OCI-LY7 (cell line): ENCODE data around the gene CDR2L. TPM values are rescaled to one million over a fixed set of nuclear protein-coding genes. Genes with fewer than 3 reads are reported as not detected.
"Not testable (repeated sequence)": the region's sequence is repeated elsewhere in the genome, so short reads cannot be mapped to it uniquely, and the experiment has no call there.

Experiments
- BruUV-seq: library from RNA; stranded (reverse); fragments of 400-500 nt; replicated peaks from 2 replicates; lab custom pipeline; 2021; lab: Mats Ljungman, UMichigan
- CTCF ChIA-PET: fragments of 300-600 bp; sonication (Branson Sonifier 250); formaldehyde crosslinking; loops from one replicate; lab custom pipeline; 2022; ENCODE audit warnings: antibody characterized with exemption; ENCODE audit not compliant: unreplicated experiment; lab: Charles Lee
- POLR2A ChIA-PET: fragments of 300-600 bp; sonication (Branson Sonifier 250); formaldehyde crosslinking; loops from one replicate; lab custom pipeline; 2022; ENCODE audit warnings: antibody characterized with exemption; lab: Charles Lee
- DNase-seq: peaks from one replicate; pipeline ENCODE4 v3.0.0-alpha.2; 2015; ENCODE audit warnings: low spot score
- H2AFZ ChIP-seq: fragments of 200-600 bp; sonication (generic), shearing (Covaris generic); 2 replicates; pipeline ENCODE4 v1.6.1; 2014; ENCODE audit warnings: mild to moderate bottlenecking, antibody characterized with exemption, low read length, moderate library complexity
- H3K27ac ChIP-seq: fragments of 200-600 bp; sonication (generic); 2 replicates; pipeline ENCODE4 v1.5.1; 2014; ENCODE audit warnings: mixed run types, low read depth, mild to moderate bottlenecking, moderate library complexity, low read length, inconsistent platforms; ENCODE audit not compliant: poor library complexity, severe bottlenecking
- H3K36me3 ChIP-seq: fragments of 200-600 bp; sonication (generic); 2 replicates; pipeline ENCODE4 v1.6.1; 2014; ENCODE audit warnings: mild to moderate bottlenecking, antibody characterized with exemption, low read length, moderate library complexity, mixed read lengths; ENCODE audit not compliant: insufficient read depth
- H3K4me1 ChIP-seq: fragments of 200-600 bp; sonication (generic); 2 replicates; pipeline ENCODE4 v1.5.1; 2014; ENCODE audit warnings: mild to moderate bottlenecking, low read length; ENCODE audit not compliant: insufficient read depth, poor library complexity, severe bottlenecking
- H3K4me2 ChIP-seq: fragments of 200-600 bp; sonication (generic); 2 replicates; pipeline ENCODE4 v1.6.1; 2014; ENCODE audit warnings: mild to moderate bottlenecking, low read length
- H3K4me3 ChIP-seq: fragments of 200-600 bp; sonication (generic); 2 replicates; pipeline ENCODE4 v1.5.1; 2014; ENCODE audit warnings: mild to moderate bottlenecking, low read depth, low read length; ENCODE audit not compliant: poor library complexity, severe bottlenecking
- H3K79me2 ChIP-seq: fragments of 200-600 bp; sonication (generic); 2 replicates; pipeline ENCODE4 v1.6.1; 2016; ENCODE audit warnings: low read depth, mild to moderate bottlenecking, low read length, moderate library complexity, mixed read lengths; ENCODE audit not compliant: insufficient read depth
- H3K9me2 ChIP-seq: fragments of 200-600 bp; sonication (generic); 2 replicates; pipeline ENCODE4 v1.6.1; 2016; ENCODE audit warnings: mild to moderate bottlenecking, low read length, mixed read lengths; ENCODE audit not compliant: insufficient read depth
- H3K9me3 ChIP-seq: fragments of 200-600 bp; sonication (generic); 2 replicates; pipeline ENCODE4 v1.6.1; 2014; ENCODE audit warnings: mild to moderate bottlenecking, mixed run types, low read length, mixed read lengths
- H4K20me1 ChIP-seq: fragments of 200-600 bp; sonication (generic); 2 replicates; pipeline ENCODE4 v1.6.1; 2014; ENCODE audit warnings: mild to moderate bottlenecking, antibody characterized with exemption, low read length, moderate library complexity, mixed read lengths; ENCODE audit not compliant: insufficient read depth
- CTCF ChIP-seq: fragments of 200-600 bp; sonication (generic); conservative IDR thresholded peaks from 2 replicates; pipeline ENCODE4 v1.5.1; 2014; ENCODE audit warnings: mild to moderate bottlenecking, antibody characterized with exemption, low read length, moderate library complexity, mixed read lengths
- EZH2phosphoT487 ChIP-seq: fragments of 200-600 bp; sonication (generic); IDR thresholded peaks from 2 replicates; pipeline ENCODE4 v1.6.1; 2018; ENCODE audit warnings: low read depth, borderline replicate concordance, mild to moderate bottlenecking, mixed run types, antibody characterized with exemption, low read length, moderate library complexity, mixed read lengths
- intact Hi-C: fragments of 100-400 bp; cut with micrococcal nuclease; formaldehyde crosslinking; loops from one replicate; pipeline ENCODE4 v1.10.0; 2022; ENCODE audit not compliant: unreplicated experiment
- total RNA-seq, 2 experiments: library from RNA; depleted of rRNA in 1 of 2; stranded (reverse); fragments of >200 nt in 1 of 2; shearing (Covaris generic) in 1 of 2; gene quantifications; 2 replicates each; pipeline ENCODE4 v1.2.3, GENCODE V29; 2014 to 2022

Gene CDR2L
- total RNA-seq, 2 experiments from 2014 or later = 0.49 to 0.79 TPM

- no peaks in the 10 kb centered on the region for H3K79me2 ChIP-seq
- ChIA-PET POLR2A (interaction anchor here (0.7 kb wide), 1 partner anchor 139 kb away, joined by 3 read pairs; no protein-coding TSS in a partner anchor), CTCF (no interaction called here)
- H3K9me2 ChIP-seq = no peaks in the 10 kb centered on the region
- H4K20me1 ChIP-seq = no peaks in the 10 kb centered on the region
- DNase-seq = no peak
- H3K4me1 ChIP-seq = peaks cover 10% of the 10 kb centered on the region
- BruUV-seq = no TSS peak
- no peak overlapping the region for H3K27ac ChIP-seq
- TF ChIP-seq CTCF (no peak), EZH2phosphoT487 (no peak)
- no peak overlapping the region for H3K4me2 ChIP-seq
- H2AFZ ChIP-seq = no peak overlapping the region
- H3K4me3 ChIP-seq = no peak overlapping the region
- H3K9me3 ChIP-seq = no peaks in the 10 kb centered on the region
- H3K36me3 ChIP-seq = no peaks in the 10 kb centered on the region
- intact Hi-C loops = no loop called here
Observed at GRCh38 chr17:74968361-74968780, 19.1 kb upstream of the CDR2L start.

GRCh38 chr17:74969501-74969900 is 17.9 kb upstream of the CDR2L start:
- intact Hi-C loops, H3K9me3 ChIP-seq, BruUV-seq, DNase-seq, H3K9me2 ChIP-seq, H4K20me1 ChIP-seq, CTCF ChIA-PET, H3K27ac ChIP-seq, H3K4me2 ChIP-seq, H2AFZ ChIP-seq, H3K36me3 ChIP-seq, H3K79me2 ChIP-seq, H3K4me3 ChIP-seq: not testable (repeated sequence)
- POLR2A ChIA-PET = interaction anchor here (0.6 to 0.9 kb wide), 3 partner anchors 16 to 717 kb away, joined by 3 to 4 read pairs (median 3); no protein-coding TSS in a partner anchor
- H3K4me1 ChIP-seq = peaks cover 10% of the 10 kb centered on the region

GRCh38 chr17:74970395-74970794 is 17.0 kb upstream of the CDR2L start:
- no peak overlapping the region for H3K27ac ChIP-seq
- no peak for DNase-seq
- intact Hi-C loops = no loop called here
- H3K79me2 ChIP-seq = no peaks in the 10 kb centered on the region
- H3K4me1 ChIP-seq = peaks cover 10% of the 10 kb centered on the region
- TF ChIP-seq CTCF (no peak), EZH2phosphoT487 (no peak)
- H3K4me2 ChIP-seq = no peak overlapping the region
- BruUV-seq = no TSS peak
- no peaks in the 10 kb centered on the region for H3K9me2 ChIP-seq
- H3K36me3 ChIP-seq = no peaks in the 10 kb centered on the region
- no peaks in the 10 kb centered on the region for H4K20me1 ChIP-seq
- no peak overlapping the region for H3K4me3 ChIP-seq
- H3K9me3 ChIP-seq = no peaks in the 10 kb centered on the region
- ChIA-PET POLR2A (interaction anchor here (0.6 kb wide), 1 partner anchor 718 kb away, joined by 3 read pairs; no protein-coding TSS in a partner anchor), CTCF (no interaction called here)
- no peak overlapping the region for H2AFZ ChIP-seq
